ENCODE measurements around the gene ORC1.

- TF ChIP-seq CTCF (IDR thresholded peaks at IDR 0.05) (no peak; the same call in 1 of the 2 replicates), POLR2AphosphoS5 (IDR thresholded peaks at IDR 0.05; ENCODE audit: low read depth, low read length) (no peak)
Observed at GRCh38 chr1:52368383-52369172, 35.6 kb downstream of the ORC1 start.

Data from Panc1 (cell line).